Panc1 (cell line): ENCODE measurements around the gene SLC39A8.

Experiments
- POLR2AphosphoS5 ChIP-seq: IDR thresholded peaks from 2 replicates; pipeline ENCODE4 v1.6.1; 2012; ENCODE audit warnings: mild to moderate bottlenecking, low read depth, low read length, moderate library complexity
- REST ChIP-seq, 2 experiments: IDR thresholded peaks; 2 replicates each; pipeline ENCODE4 v1.6.1; 2011 to 2012; ENCODE audit warnings: low read depth in 2 of 2, control low read depth in 1 of 2, low read length in 1 of 2, mild to moderate bottlenecking in 1 of 2, moderate library complexity in 1 of 2; ENCODE audit not compliant: insufficient read depth in 1 of 2
- TF ChIP-seq, protein P1 (sequence below): fragments of 450-650 bp; IDR thresholded peaks from 2 replicates; pipeline ENCODE4 v1.5.1; 2017; ENCODE audit warnings: mild to moderate bottlenecking

GRCh38 chr4:102298716-102299115 is 46.6 kb downstream of the SLC39A8 start:
- TF ChIP-seq, protein P1, sequence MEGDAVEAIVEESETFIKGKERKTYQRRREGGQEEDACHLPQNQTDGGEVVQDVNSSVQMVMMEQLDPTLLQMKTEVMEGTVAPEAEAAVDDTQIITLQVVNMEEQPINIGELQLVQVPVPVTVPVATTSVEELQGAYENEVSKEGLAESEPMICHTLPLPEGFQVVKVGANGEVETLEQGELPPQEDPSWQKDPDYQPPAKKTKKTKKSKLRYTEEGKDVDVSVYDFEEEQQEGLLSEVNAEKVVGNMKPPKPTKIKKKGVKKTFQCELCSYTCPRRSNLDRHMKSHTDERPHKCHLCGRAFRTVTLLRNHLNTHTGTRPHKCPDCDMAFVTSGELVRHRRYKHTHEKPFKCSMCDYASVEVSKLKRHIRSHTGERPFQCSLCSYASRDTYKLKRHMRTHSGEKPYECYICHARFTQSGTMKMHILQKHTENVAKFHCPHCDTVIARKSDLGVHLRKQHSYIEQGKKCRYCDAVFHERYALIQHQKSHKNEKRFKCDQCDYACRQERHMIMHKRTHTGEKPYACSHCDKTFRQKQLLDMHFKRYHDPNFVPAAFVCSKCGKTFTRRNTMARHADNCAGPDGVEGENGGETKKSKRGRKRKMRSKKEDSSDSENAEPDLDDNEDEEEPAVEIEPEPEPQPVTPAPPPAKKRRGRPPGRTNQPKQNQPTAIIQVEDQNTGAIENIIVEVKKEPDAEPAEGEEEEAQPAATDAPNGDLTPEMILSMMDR: no peak
- no peak for TF ChIP-seq POLR2AphosphoS5
- TF ChIP-seq REST (IDR thresholded peaks at IDR 0.05; ENCODE audit: insufficient read depth in 1 of 2, low read depth in 2 of 2, low read length in 1 of 2): no peak
